SK-N-MC (cell line): ENCODE data around the gene GNG3.
"Not testable (repeated sequence)": the region's sequence is repeated elsewhere in the genome, so short reads cannot be mapped to it uniquely, and the experiment has no call there.

Experiments
- DNase-seq: peaks from one replicate; pipeline ENCODE4 v3.0.0-alpha.2; 2011; ENCODE audit warnings: low read depth, low spot score
- H3K27ac ChIP-seq: fragments of 200-600 bp; sonication (generic); 2 replicates; pipeline ENCODE4 v1.5.1; 2016; ENCODE audit warnings: mixed run types
- H3K36me3 ChIP-seq: fragments of 200-600 bp; sonication (generic); 2 replicates; pipeline ENCODE4 v1.6.1; 2017; ENCODE audit warnings: antibody characterized with exemption, low read length, mixed read lengths; ENCODE audit not compliant: insufficient read depth
- H3K4me3 ChIP-seq: fragments of 200-600 bp; sonication (generic); 2 replicates; pipeline ENCODE4 v1.5.1; 2016
- H3K9ac ChIP-seq: fragments of 200-600 bp; sonication (generic); 2 replicates; pipeline ENCODE4 v1.8.0; 2017; ENCODE audit warnings: mixed run types, mixed read lengths; ENCODE audit not compliant: insufficient read length
- H3K9me3 ChIP-seq: fragments of 200-600 bp; sonication (generic); 2 replicates; pipeline ENCODE4 v1.6.1; 2017; ENCODE audit warnings: low read depth, mild to moderate bottlenecking, antibody characterized with exemption, low read length, moderate library complexity, mixed read lengths
- EZH2 ChIP-seq: fragments of 200-600 bp; sonication (generic); IDR thresholded peaks from one replicate; pipeline ENCODE4 v1.6.1; 2017; ENCODE audit warnings: antibody characterized with exemption
- FOXP2 ChIP-seq: optimal IDR thresholded peaks from 2 replicates; pipeline ENCODE3; 2011; ENCODE audit warnings: mild to moderate bottlenecking, moderate library complexity; ENCODE audit not compliant: insufficient read depth; ENCODE audit errors: extremely low read length, control extremely low read depth
- POLR2AphosphoS5 ChIP-seq: IDR thresholded peaks from 2 replicates; pipeline ENCODE4 v1.6.1; 2012; ENCODE audit warnings: mild to moderate bottlenecking, low read depth, low read length, borderline replicate concordance

Gene GNG3

GRCh38 chr11:62678770-62679696, 28.4 kb upstream of the GNG3 start, which contains the start of gene UBXN1:
TSS of gene UBXN1 (minus strand) at chr11:62679073. CDS start at chr11:62678923, 150 bp downstream.
- peak within 1 kb of the TSS; percentile 96 for H3K9ac ChIP-seq
- H3K36me3 ChIP-seq: peaks cover 18% of the 10 kb centered on the region
- no peaks in the 10 kb centered on the region for H3K9me3 ChIP-seq
- DNase-seq: peak; percentile 59
- H3K27ac ChIP-seq: peak within 1 kb of the TSS; percentile 84
- TF ChIP-seq EZH2: no peak
- TF ChIP-seq POLR2AphosphoS5: peak; percentile 87
- peak; percentile 83 for TF ChIP-seq FOXP2
- H3K4me3 ChIP-seq: peak within 1 kb of the TSS; percentile 97

GRCh38 chr11:62680825-62681240, 26.6 kb upstream of the GNG3 start:
- DNase-seq: peak; percentile 70
- Histone ChIP-seq H3K9me3 (no peaks in the 10 kb centered on the region), H3K36me3 (peaks cover 14% of the 10 kb centered on the region), H3K9ac (no peak overlapping the region), H3K4me3 (no peak overlapping the region), H3K27ac (peak overlapping the region; percentile 62)
- TF ChIP-seq FOXP2: no peak
- TF ChIP-seq EZH2: no peak
- TF ChIP-seq POLR2AphosphoS5: no peak

- Histone ChIP-seq H3K36me3 (peaks cover 6% of the 10 kb centered on the region), H3K9me3 (no peaks in the 10 kb centered on the region), H3K9ac (no peak overlapping the region), H3K4me3 (no peak overlapping the region), H3K27ac (no peak overlapping the region)
- no peak for DNase-seq
- TF ChIP-seq FOXP2 (no peak), EZH2 (no peak), POLR2AphosphoS5 (no peak)
Observed at GRCh38 chr11:62682518-62682917, 25.0 kb upstream of the GNG3 start.

DNA sequence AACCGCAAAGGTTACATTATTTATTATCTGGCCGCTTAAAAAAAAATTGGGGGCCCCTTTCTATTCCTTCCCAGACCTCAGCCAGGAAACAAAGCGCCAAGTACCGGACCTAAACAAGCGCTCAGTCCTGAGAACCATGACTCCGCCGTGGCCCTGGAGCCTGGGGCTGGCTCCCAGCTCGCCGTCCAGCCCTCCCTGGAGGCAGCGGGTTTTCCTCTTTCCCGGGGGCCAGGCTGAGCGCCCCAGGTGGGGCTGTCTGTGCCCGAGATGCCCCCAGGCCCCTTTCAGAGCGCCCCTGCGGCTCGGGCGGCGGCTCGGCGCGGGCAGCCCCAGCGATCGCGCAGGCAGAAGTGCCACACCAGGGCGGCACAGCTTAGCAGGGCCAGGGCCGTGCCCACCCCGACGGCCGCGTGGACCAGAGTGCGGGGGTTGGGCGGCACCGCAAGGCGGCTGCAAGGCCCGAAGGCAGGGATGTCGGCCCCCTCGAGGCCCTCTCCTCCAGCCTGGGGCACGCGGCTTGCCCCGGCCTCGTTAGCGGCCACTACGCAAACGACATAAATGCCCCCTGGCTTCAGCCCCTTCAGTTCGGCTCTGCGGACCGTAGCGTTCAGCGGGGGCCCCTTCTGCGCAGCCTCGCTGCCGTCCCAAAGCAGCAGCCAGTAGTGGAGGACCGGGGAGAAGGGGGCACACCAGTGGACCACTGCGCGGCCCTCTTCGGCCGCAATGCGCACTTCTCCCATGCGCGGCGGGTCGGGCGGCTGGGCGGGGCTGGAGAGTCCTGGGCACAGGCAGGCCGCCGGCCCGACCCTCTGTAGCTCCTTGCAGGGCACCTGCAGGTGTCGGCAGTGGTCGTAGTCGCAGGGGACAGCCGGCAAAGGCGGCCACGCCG, 19.7 kb upstream of the GNG3 start:
- TF ChIP-seq EZH2 (no peak), FOXP2 (no peak), POLR2AphosphoS5 (no peak)
- H3K4me3 ChIP-seq: no peak overlapping the region
- peak overlapping the region; percentile 42 for H3K9ac ChIP-seq
- H3K9me3 ChIP-seq: no peaks in the 10 kb centered on the region
- no peak for DNase-seq
- H3K36me3 ChIP-seq: peaks cover 24% of the 10 kb centered on the region
- H3K27ac ChIP-seq: peak overlapping the region; percentile 88

DNA sequence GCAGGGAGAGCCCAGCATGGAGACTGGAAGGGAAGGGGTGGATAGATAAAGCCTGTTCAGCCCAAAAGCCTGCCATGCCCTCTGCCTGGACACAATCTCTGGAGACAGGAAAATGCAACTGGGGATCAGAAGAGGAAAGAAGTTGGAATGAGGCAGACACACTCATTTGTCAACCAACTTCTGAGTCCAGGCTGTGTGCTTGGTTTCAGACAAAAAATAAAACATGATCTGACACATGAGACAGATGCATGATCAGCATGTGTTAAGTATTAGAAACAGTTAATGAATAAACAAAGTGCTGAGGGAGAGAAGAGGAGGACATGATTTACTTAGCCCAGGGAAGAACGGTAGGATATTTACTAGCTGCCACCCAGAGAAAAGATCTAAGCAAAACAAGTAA, 19.0 kb upstream of the GNG3 start:
- no peak for DNase-seq
- Histone ChIP-seq H3K9ac (peak overlapping the region; percentile 42), H3K9me3 (no peaks in the 10 kb centered on the region), H3K27ac (peak overlapping the region; percentile 88), H3K4me3 (no peak overlapping the region), H3K36me3 (peaks cover 30% of the 10 kb centered on the region)
- TF ChIP-seq EZH2 (no peak), FOXP2 (no peak), POLR2AphosphoS5 (no peak)

- Histone ChIP-seq H3K9ac (peak within 1 kb of the TSS; percentile 53), H3K9me3 (no peaks in the 10 kb centered on the region), H3K27ac (peak within 1 kb of the TSS; percentile 88), H3K36me3 (peaks cover 36% of the 10 kb centered on the region), H3K4me3 (peak within 1 kb of the TSS; percentile 58)
- peak; percentile 32; the same call in 1 of the 2 replicates for TF ChIP-seq POLR2AphosphoS5
- no peak for TF ChIP-seq FOXP2
- DNase-seq: no peak
Observed at GRCh38 chr11:62689421-62690183, 17.9 kb upstream of the GNG3 start, which contains the start of gene LRRN4CL. TSS of gene LRRN4CL (minus strand) at chr11:62689530. CDS start at chr11:62688508, 1,022 bp downstream.

GRCh38 chr11:62693624-62694023, 13.9 kb upstream of the GNG3 start:
- H3K9ac ChIP-seq, DNase-seq, H3K9me3 ChIP-seq, H3K4me3 ChIP-seq, H3K27ac ChIP-seq: not testable (repeated sequence)
- H3K36me3 ChIP-seq: peaks cover 36% of the 10 kb centered on the region
